NCI-H1092 (cell line): ENCODE data around the gene HDDC3.

Experiments used
- DNase-seq: peaks from one replicate; lab custom pipeline; 2025; lab: John Stamatoyannopoulos, UW

Gene HDDC3

GRCh38 chr15:90953947-90954711, 21.8 kb upstream of the HDDC3 start:
- no peak for DNase-seq

- no peak for DNase-seq
These were observed 20.7 kb upstream of the HDDC3 start for GRCh38 chr15:90952901-90953677.

GRCh38 chr15:90950676-90951075, 18.3 kb upstream of the HDDC3 start:
- no peak for DNase-seq

GRCh38 chr15:90949979-90950675, 17.8 kb upstream of the HDDC3 start:
- DNase-seq, result no peak

- DNase-seq, result no peak
These were observed 16.2 kb upstream of the HDDC3 start for GRCh38 chr15:90948506-90948905.

- DNase-seq, result no peak
These were observed 15.4 kb upstream of the HDDC3 start for GRCh38 chr15:90947577-90948357.

GRCh38 chr15:90946941-90947576, 14.7 kb upstream of the HDDC3 start:
- DNase-seq, result no peak

GRCh38 chr15:90946538-90946937, 14.2 kb upstream of the HDDC3 start:
- DNase-seq, result no peak

GRCh38 chr15:90945091-90945490, 12.7 kb upstream of the HDDC3 start:
- DNase-seq, result no peak

GRCh38 chr15:90942354-90943120, 10.2 kb upstream of the HDDC3 start:
- no peak for DNase-seq

GRCh38 chr15:90941038-90941437, 8.7 kb upstream of the HDDC3 start:
- no peak for DNase-seq

GRCh38 chr15:90939756-90940155, 7.4 kb upstream of the HDDC3 start:
- no peak for DNase-seq

GRCh38 chr15:90938261-90938660, 5.9 kb upstream of the HDDC3 start:
- DNase-seq, result no peak

- DNase-seq, result no peak
These were observed 4.5 kb upstream of the HDDC3 start for GRCh38 chr15:90936823-90937222.

GRCh38 chr15:90934949-90935751, 2.8 kb upstream of the HDDC3 start, which contains the start of gene UNC45A:
UNC45A (plus strand) TSS chr15:90935285; CDS start chr15:90935325, 40 bp downstream.
- peak; percentile 67 for DNase-seq

GRCh38 chr15:90934256-90934948, 2.1 kb upstream of the HDDC3 start:
- DNase-seq, result peak; percentile 62

GRCh38 chr15:90933301-90933700, 952 bp upstream of the HDDC3 start:
- DNase-seq, result no peak

GRCh38 chr15:90932660-90932991, 277 bp upstream of the HDDC3 start:
- DNase-seq, result no peak

GRCh38 chr15:90931575-90931827, 848 bp downstream of the HDDC3 start:
- no peak for DNase-seq
